Right lobe of liver (tissue), 6 donors: ENCODE results near the gene MIEF1. TPM values are rescaled to one million over a fixed set of nuclear protein-coding genes. Genes with fewer than 3 reads are reported as not detected.
A peak's percentile ranks its signal among the peaks of the same experiment; 100 is the strongest.

Experiments used
- ATAC-seq, 4 donors: fragments of 200-7000 bp; cut with Tn5 transposase; one replicate each; pipeline ENCODE4 v1.9.1; 2020; ENCODE audit warnings: mild to moderate bottlenecking in 4 of 4, moderate library complexity in 4 of 4
- DNase-seq, 3 donors: peaks; one replicate each; pipeline ENCODE4 v3.0.0-alpha.2; 2020
- H3K27ac ChIP-seq, 3 donors: fragments of 200-600 bp; one replicate each; pipeline ENCODE4 v1.8.0; 2022
- H3K27me3 ChIP-seq, 2 donors: fragments of 200-600 bp; one replicate each; pipeline ENCODE4 v1.8.0; 2022
- H3K36me3 ChIP-seq, 4 donors: fragments of 200-600 bp; sonication (generic) in 1 of 4; one replicate each; pipeline versions ENCODE4 v1.5.1 to v1.8.0; 2017 to 2022; ENCODE audit warnings: control low read depth in 1 of 4
- H3K4me1 ChIP-seq, 4 donors: fragments of 200-600 bp; sonication (generic) in 1 of 4; one replicate each; pipeline versions ENCODE4 v1.5.1 to v1.8.0; 2017 to 2022; ENCODE audit warnings: control low read depth in 1 of 4
- H3K4me3 ChIP-seq, 3 donors: fragments of 200-600 bp; one replicate each; pipeline ENCODE4 v1.8.0; 2022
- H3K9me3 ChIP-seq, 4 donors: fragments of 200-600 bp; sonication (generic) in 1 of 4; one replicate each; pipeline versions ENCODE4 v1.5.1 to v1.8.0; 2017 to 2022; ENCODE audit warnings: control low read depth in 1 of 4
- CTCF ChIP-seq, 4 donors: fragments of 200-600 bp in 3 of 4; fragments of 450-650 bp in 1 of 4; IDR thresholded peaks; one replicate each; pipeline versions ENCODE4 v1.5.1 to v1.8.0; 2016 to 2022; ENCODE audit warnings: antibody characterized with exemption in 4 of 4, mild to moderate bottlenecking in 2 of 4
- POLR2A ChIP-seq: fragments of 450-650 bp; IDR thresholded peaks from one replicate; pipeline ENCODE4 v1.6.1; 2017; ENCODE audit warnings: antibody characterized with exemption, mild to moderate bottlenecking
- WGBS: methylation state at CpG from one replicate; pipeline ENCODE4 v1.1.6; 2018; ENCODE audit warnings: low coverage, low lambda C conversion rate; ENCODE audit not compliant: insufficient coverage; ENCODE audit errors: missing lambda C conversion rate; 5-methylcytosine and 5-hydroxymethylcytosine counted together
- intact Hi-C, 2 donors: fragments of 100-400 bp; cut with DNase I; formaldehyde crosslinking; loops; one replicate each; pipeline versions ENCODE4 v1.11.2 to v1.14.1; 2022
- long read RNA-seq: library from polyadenylated mRNA; unstranded; transcript quantifications from one replicate; pipeline ENCODE4 v2.0.0, GENCODE V29; 2019
- total RNA-seq, 6 experiments: library from RNA; depleted of rRNA in 2 of 6; stranded (reverse); fragments of >200 nt in 2 of 6; fragmentation: NEBNext Ultra II Directional in 3 of 6; extraction: Animal tissue kit (Norgen Biotek cat#: 25700) in 3 of 6; gene quantifications; one replicate each; pipeline versions ENCODE4 v1.1.0 to v1.2.4, GENCODE V29; 2016 to 2023
- donor health status: DM: no; HTN: yes; CAD: no.
- donor health status: DM: no; HTN: no; CAD: no.
- donor health status: DM: no; HTN: no; CAD: no.
- donor health status: DM: no; HTN: yes; CAD: no.
- donor health status: DM: no; HTN: yes; CAD: no.

The MIEF1 gene
- total RNA-seq, result 10 to 100 TPM; 17.4 to 24.4 (median 21.5) TPM
- long read RNA-seq, full-length matches to known transcripts, result 4 of 6 reads
- long read RNA-seq, partial matches to known transcripts, result 0 of 6 reads
- long read RNA-seq, other reads (novel, unspliced or antisense), result 2 of 6 reads

GRCh38 chr22:39502109-39502788 is at the start of gene MIEF1:
Gene MIEF1, plus strand, starts transcription at chr22:39502290. Its CDS starts 9,005 bp downstream, at chr22:39511295.
- 3% methylated on average over 6 of the region's 58 CpGs for WGBS

GRCh38 chr22:39452740-39453040 is 49.4 kb upstream of the MIEF1 start:
- no peak for DNase-seq
- no peak for TF ChIP-seq CTCF (IDR thresholded peaks at IDR 0.05)
- no peak for TF ChIP-seq POLR2A
- intact Hi-C loops, result no loop called here
- Histone ChIP-seq H3K9me3 (no peaks in the 10 kb centered on the region), H3K27me3 (no peaks in the 10 kb centered on the region), H3K27ac (no peak overlapping the region), H3K36me3 (no peaks in the 10 kb centered on the region), H3K4me3 (no peak overlapping the region), H3K4me1 (no peaks in the 10 kb centered on the region)
- 68% methylated on average over 5 of the region's 6 CpGs for WGBS
- ATAC-seq, result peak in 2 of 4 donors; percentile 16 to 41

More at GRCh38 chr22:39502109-39502788, at the start of gene MIEF1:
- DNase-seq (peak; percentile 99), ATAC-seq (peak; percentile 96 to 98 (median 96))
- Histone ChIP-seq H3K4me1 (peaks cover 0 to 21% (median 13%) of the 10 kb centered on the region in 4 donors), H3K27me3 (no peaks in the 10 kb centered on the region), H3K4me3 (peak within 1 kb of the TSS; percentile 97 to 100 (median 98)), H3K36me3 (peaks cover 0 to 33% (median 20%) of the 10 kb centered on the region in 4 donors), H3K27ac (peak within 1 kb of the TSS; percentile 85 to 93 (median 85)), H3K9me3 (no peaks in the 10 kb centered on the region)
- intact Hi-C loops, result no loop called here
- TF ChIP-seq POLR2A (peak; percentile 51), CTCF (IDR thresholded peaks at IDR 0.05) (no peak)

- H3K36me3 ChIP-seq, result no peaks in the 10 kb centered on the region
- H3K4me3 ChIP-seq, result no peak overlapping the region
- H3K27me3 ChIP-seq, result no peaks in the 10 kb centered on the region
- WGBS, result 20% methylated on average over 3 of the region's 9 CpGs
- H3K9me3 ChIP-seq, result no peaks in the 10 kb centered on the region
- TF ChIP-seq POLR2A, result no peak
- TF ChIP-seq CTCF (IDR thresholded peaks at IDR 0.05), result no peak
- no peak overlapping the region for H3K27ac ChIP-seq
- no peaks in the 10 kb centered on the region for H3K4me1 ChIP-seq
- DNase-seq (no peak), ATAC-seq (no peak)
- intact Hi-C loops, result no loop called here
Measured at GRCh38 chr22:39453765-39454378, 48.2 kb upstream of the MIEF1 start.

- DNase-seq (no peak), ATAC-seq (no peak)
- Histone ChIP-seq H3K4me1 (no peaks in the 10 kb centered on the region), H3K36me3 (no peaks in the 10 kb centered on the region), H3K27me3 (no peaks in the 10 kb centered on the region), H3K27ac (no peak overlapping the region), H3K4me3 (no peak overlapping the region), H3K9me3 (no peaks in the 10 kb centered on the region)
- 61% methylated on average over 5 of the region's 7 CpGs for WGBS
- TF ChIP-seq POLR2A (no peak), CTCF (IDR thresholded peaks at IDR 0.05) (no peak)
- intact Hi-C loops, result no loop called here
Measured at GRCh38 chr22:39454385-39454871, 47.7 kb upstream of the MIEF1 start.
